GM04504 (cell line): ENCODE measurements around the gene TRIM25.

Source experiments
- DNase-seq: peaks from one replicate; pipeline ENCODE4 v3.0.0-alpha.2; 2012; ENCODE audit warnings: low read depth

The TRIM25 gene

GRCh38 chr17:56866076-56866475, 47.8 kb downstream of the TRIM25 start:
- DNase-seq: no peak

- DNase-seq: no peak
These were observed 49.9 kb downstream of the TRIM25 start for GRCh38 chr17:56863974-56864373.

DNA sequence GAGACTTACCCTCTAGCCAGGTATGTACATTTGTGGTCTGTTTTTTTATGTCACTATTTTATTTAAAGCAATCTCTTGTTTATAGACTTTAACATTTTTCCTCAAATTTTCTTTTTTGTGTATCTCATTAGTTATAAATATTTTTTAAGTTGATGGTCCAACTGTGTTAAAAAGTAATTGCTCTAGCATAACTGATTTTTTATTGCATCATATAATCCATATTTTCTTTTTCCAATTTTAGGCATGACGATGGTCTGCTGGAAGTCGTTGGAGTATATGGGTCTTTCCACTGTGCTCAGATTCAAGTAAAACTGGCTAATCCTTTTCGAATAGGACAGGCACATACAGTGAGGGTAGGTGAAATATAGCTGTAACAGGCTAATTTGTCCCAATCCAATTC, 52.0 kb downstream of the TRIM25 start:
- no peak for DNase-seq

DNA sequence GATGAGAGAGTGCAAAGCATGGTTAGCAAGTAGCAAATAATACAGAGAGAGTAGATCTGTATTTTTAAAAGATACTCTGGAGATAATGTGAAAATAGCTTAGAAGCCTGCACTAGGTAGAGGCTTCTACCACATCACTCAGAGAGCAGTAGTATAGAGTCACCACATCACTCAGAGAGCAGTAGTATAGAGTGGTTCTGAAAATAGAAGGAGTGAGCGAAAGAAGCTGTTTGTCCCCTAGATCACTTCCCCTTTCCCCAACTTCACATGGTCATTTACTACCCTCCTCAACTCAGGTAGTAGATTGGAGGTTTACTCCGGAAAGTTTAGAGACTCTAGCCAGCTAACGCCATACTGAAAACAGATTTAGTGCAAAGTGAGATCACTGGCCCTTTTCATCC, 62.8 kb downstream of the TRIM25 start:
- DNase-seq: no peak

- DNase-seq: no peak
These were observed 63.3 kb downstream of the TRIM25 start for GRCh38 chr17:56850591-56850990.

DNA sequence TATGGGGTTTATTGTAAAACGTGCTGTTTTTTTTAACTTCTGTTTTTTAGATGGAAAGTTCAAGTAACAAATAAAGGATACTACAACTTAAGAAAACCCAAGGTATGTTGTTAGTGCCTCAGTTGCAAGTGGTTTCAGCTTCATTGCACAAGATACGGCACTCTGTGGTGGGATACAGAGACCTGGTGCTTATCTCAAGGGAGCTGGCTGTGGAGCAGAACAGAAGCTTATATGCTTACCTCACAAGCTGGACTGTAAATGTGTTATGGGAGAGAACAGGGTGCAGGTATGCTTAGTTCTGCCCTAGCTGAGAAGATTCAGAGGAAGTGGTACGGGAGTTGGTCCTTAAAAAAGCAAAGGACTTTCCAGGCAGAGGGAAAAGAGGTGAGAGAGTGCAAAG, 64.7 kb downstream of the TRIM25 start:
- no peak for DNase-seq

DNA sequence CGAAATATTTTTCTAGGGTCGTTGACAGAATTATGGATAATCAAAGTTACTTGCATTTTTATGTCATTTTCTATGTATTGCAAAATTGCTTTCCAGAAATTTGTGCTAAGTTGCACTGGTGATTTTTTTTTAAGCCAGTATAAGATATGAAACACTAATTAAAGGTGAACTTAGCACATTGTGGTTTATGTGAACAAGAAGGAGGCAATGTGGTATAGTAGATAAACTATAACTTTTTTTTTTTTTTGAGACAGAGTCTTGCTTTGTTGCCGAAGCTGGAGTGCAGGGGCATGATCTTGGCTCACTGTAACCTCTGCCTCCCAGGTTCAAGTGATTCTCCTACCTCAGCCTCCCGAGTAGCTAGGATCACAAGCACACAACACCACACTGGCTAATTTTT, 66.7 kb downstream of the TRIM25 start:
- no peak for DNase-seq

GRCh38 chr17:56845934-56846333, 67.9 kb downstream of the TRIM25 start:
- DNase-seq: no peak

DNA sequence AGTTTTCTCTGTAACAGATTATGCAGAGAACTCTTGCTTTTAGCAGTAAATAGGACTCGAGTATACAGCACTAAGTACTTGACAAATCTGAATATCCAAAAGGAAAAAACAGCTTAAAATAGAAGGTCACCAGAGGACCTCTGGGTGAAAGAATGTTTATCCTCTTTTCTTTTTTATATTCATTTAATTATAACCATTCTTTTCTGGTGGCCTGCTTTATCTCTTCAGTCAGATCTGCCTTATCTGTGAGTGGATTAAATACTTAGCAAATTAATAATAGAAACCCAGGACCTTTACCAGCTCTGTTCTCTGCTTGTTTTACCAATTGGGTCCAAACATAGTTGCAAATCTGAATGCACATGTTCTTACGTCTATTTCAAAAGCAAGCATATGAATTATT, 71.3 kb downstream of the TRIM25 start:
- no peak for DNase-seq

GRCh38 chr17:56838687-56839086, 75.2 kb downstream of the TRIM25 start:
- DNase-seq: no peak
